Neural cell (in vitro differentiated cells): ENCODE data around the gene ITGB4. TPM values are rescaled to one million over a fixed set of nuclear protein-coding genes. Genes with fewer than 3 reads are reported as not detected.

Experiments used
- H2AFZ ChIP-seq: fragments of 200-600, 300-800 bp; sonication (generic), shearing (Covaris generic); 2 replicates; pipeline ENCODE4 v1.6.0; 2014; ENCODE audit warnings: low read depth, mild to moderate bottlenecking, antibody characterized with exemption, low read length, moderate library complexity
- H3F3A ChIP-seq: fragments of 200-600 bp; shearing (Covaris generic); 2 replicates; pipeline ENCODE4 v1.6.1; 2016; ENCODE audit warnings: mild to moderate bottlenecking, moderate library complexity, mixed read lengths, antibody characterized with exemption, low read length; ENCODE audit not compliant: insufficient read depth, poor library complexity, severe bottlenecking
- H3K27ac ChIP-seq: fragments of 200-600, 300-800 bp; sonication (generic), shearing (Covaris generic); 2 replicates; pipeline ENCODE4 v1.5.1; 2014; ENCODE audit warnings: mild to moderate bottlenecking, low read length, moderate library complexity
- H3K27me3 ChIP-seq: fragments of 300-800, 200-600 bp; sonication (generic), shearing (Covaris generic); 2 replicates; pipeline ENCODE4 v1.6.0; 2014; ENCODE audit warnings: mild to moderate bottlenecking, low read depth, low read length, moderate library complexity; ENCODE audit not compliant: insufficient read depth
- H3K36me3 ChIP-seq: fragments of 300-800, 200-600 bp; sonication (generic), shearing (Covaris generic); 2 replicates; pipeline ENCODE4 v1.5.1; 2014; ENCODE audit warnings: mild to moderate bottlenecking, antibody characterized with exemption, low read length, moderate library complexity; ENCODE audit not compliant: insufficient read depth
- H3K4me2 ChIP-seq: fragments of 300-800, 200-600 bp; sonication (generic), shearing (Covaris generic); 2 replicates; pipeline ENCODE4 v1.6.0; 2014; ENCODE audit warnings: mild to moderate bottlenecking, low read length
- H3K4me3 ChIP-seq: fragments of 300-800, 200-600 bp; sonication (generic), shearing (Covaris generic); 2 replicates; pipeline ENCODE4 v1.5.1; 2014; ENCODE audit warnings: mild to moderate bottlenecking, low read length, moderate library complexity
- H3K79me2 ChIP-seq: fragments of 200-600 bp; shearing (Covaris generic); replicated peaks from 2 replicates; pipeline ENCODE4 v1.6.0; 2014; ENCODE audit warnings: mild to moderate bottlenecking, low read length, moderate library complexity; ENCODE audit not compliant: insufficient read depth
- H3K9ac ChIP-seq: fragments of 300-800, 200-600 bp; sonication (generic), shearing (Covaris generic); 2 replicates; pipeline ENCODE4 v1.6.1; 2016; ENCODE audit warnings: mild to moderate bottlenecking, low read length, mixed read lengths
- H3K9me2 ChIP-seq: fragments of 200-600 bp; shearing (Covaris generic); 2 replicates; pipeline ENCODE4 v1.6.1; 2016; ENCODE audit warnings: mild to moderate bottlenecking, low read length, mixed read lengths; ENCODE audit not compliant: insufficient read depth
- H3K9me3 ChIP-seq: fragments of 200-600, 300-800 bp; sonication (generic), shearing (Covaris generic); 2 replicates; pipeline ENCODE4 v1.6.1; 2016; ENCODE audit warnings: mild to moderate bottlenecking, mixed run types, low read length, moderate library complexity, mixed read lengths
- H4K20me1 ChIP-seq: fragments of 200-600 bp; shearing (Covaris generic); 2 replicates; pipeline ENCODE4 v1.6.1; 2016; ENCODE audit warnings: mild to moderate bottlenecking, mixed run types; ENCODE audit not compliant: insufficient read depth
- CTCF ChIP-seq: fragments of 450-650 bp; IDR thresholded peaks from 2 replicates; pipeline ENCODE4 v1.5.1; 2014; ENCODE audit warnings: antibody characterized with exemption, mild to moderate bottlenecking, moderate library complexity; ENCODE audit not compliant: poor library complexity, severe bottlenecking
- EP300 ChIP-seq: fragments of 450-650 bp; conservative IDR thresholded peaks from 2 replicates; pipeline ENCODE4 v1.6.1; 2014; ENCODE audit warnings: antibody characterized with exemption, mild to moderate bottlenecking, moderate library complexity; ENCODE audit not compliant: poor library complexity, severe bottlenecking
- EZH2 ChIP-seq: fragments of 200-600, 300-800 bp; shearing (Covaris generic), sonication (generic); IDR thresholded peaks from 2 replicates; pipeline ENCODE4 v1.6.1; 2014; ENCODE audit warnings: antibody characterized with exemption, low read length, borderline replicate concordance, mild to moderate bottlenecking; ENCODE audit not compliant: insufficient read depth, poor library complexity, severe bottlenecking
- MXI1 ChIP-seq: fragments of 450-650 bp; conservative IDR thresholded peaks from 2 replicates; pipeline ENCODE4 v1.6.1; 2014; ENCODE audit warnings: antibody characterized with exemption, mild to moderate bottlenecking; ENCODE audit not compliant: poor library complexity, severe bottlenecking
- POLR2AphosphoS5 ChIP-seq: IDR thresholded peaks from 2 replicates; pipeline ENCODE4 v1.6.1; 2012
- RAD21 ChIP-seq: fragments of 450-650 bp; conservative IDR thresholded peaks from 2 replicates; pipeline ENCODE4 v1.6.1; 2014; ENCODE audit warnings: antibody characterized with exemption, mild to moderate bottlenecking, moderate library complexity
- SMC3 ChIP-seq: fragments of 450-650 bp; conservative IDR thresholded peaks from 2 replicates; pipeline ENCODE4 v1.6.1; 2014; ENCODE audit warnings: antibody characterized with exemption, mild to moderate bottlenecking, moderate library complexity; ENCODE audit not compliant: poor library complexity
- TAF1 ChIP-seq: IDR thresholded peaks from 2 replicates; pipeline ENCODE4 v1.6.1; 2012; ENCODE audit warnings: low read depth
- polyA plus RNA-seq: library from polyadenylated mRNA; depleted of rRNA; stranded (reverse); fragments of >200 nt; gene quantifications from 2 replicates; pipeline ENCODE4 v1.2.3, GENCODE V29; 2014
- TF ChIP-seq, protein P1 (sequence below): IDR thresholded peaks from 2 replicates; pipeline ENCODE4 v1.6.1; 2012; ENCODE audit warnings: borderline replicate concordance

The ITGB4 gene
- polyA plus RNA-seq, 1 donor from 2014 or later = not detected

DNA sequence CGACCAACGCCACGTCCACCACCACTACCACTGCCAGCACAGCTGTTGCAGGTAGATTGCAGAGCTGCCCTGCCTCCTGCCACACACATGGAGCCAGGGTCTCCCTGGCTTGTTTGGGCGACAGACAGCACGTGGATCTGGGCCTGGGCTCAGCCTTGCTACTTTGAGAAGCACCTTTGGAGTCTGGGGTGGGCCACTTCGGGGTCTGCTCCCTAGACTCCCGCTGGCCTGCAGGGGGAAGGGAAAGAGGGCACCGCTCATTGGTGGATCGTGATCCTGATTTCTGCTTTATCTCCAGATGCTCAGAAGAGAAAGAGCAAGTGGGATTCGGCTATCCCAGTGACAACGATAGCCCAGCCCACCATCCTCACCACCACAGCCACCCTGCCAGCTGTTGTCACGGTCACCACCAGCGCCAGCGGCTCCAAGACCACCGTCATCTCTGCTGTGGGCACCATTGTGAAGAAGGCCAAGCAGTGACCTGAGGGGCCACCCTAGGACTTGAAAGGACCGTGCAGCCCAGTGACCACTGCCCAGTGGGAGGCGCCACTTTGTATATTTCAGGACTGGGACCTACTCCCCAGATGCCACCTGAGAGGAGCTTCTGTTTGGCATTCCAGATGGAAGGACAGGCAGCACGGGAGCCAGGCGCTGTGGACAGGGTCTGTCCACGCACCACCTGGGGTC lies 15.1 kb upstream of the ITGB4 start:
- no peak overlapping the region for H3K27ac ChIP-seq
- no peak overlapping the region for H2AFZ ChIP-seq
- TF ChIP-seq POLR2AphosphoS5 = no peak
- TF ChIP-seq, protein P1, sequence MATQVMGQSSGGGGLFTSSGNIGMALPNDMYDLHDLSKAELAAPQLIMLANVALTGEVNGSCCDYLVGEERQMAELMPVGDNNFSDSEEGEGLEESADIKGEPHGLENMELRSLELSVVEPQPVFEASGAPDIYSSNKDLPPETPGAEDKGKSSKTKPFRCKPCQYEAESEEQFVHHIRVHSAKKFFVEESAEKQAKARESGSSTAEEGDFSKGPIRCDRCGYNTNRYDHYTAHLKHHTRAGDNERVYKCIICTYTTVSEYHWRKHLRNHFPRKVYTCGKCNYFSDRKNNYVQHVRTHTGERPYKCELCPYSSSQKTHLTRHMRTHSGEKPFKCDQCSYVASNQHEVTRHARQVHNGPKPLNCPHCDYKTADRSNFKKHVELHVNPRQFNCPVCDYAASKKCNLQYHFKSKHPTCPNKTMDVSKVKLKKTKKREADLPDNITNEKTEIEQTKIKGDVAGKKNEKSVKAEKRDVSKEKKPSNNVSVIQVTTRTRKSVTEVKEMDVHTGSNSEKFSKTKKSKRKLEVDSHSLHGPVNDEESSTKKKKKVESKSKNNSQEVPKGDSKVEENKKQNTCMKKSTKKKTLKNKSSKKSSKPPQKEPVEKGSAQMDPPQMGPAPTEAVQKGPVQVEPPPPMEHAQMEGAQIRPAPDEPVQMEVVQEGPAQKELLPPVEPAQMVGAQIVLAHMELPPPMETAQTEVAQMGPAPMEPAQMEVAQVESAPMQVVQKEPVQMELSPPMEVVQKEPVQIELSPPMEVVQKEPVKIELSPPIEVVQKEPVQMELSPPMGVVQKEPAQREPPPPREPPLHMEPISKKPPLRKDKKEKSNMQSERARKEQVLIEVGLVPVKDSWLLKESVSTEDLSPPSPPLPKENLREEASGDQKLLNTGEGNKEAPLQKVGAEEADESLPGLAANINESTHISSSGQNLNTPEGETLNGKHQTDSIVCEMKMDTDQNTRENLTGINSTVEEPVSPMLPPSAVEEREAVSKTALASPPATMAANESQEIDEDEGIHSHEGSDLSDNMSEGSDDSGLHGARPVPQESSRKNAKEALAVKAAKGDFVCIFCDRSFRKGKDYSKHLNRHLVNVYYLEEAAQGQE = no peak
- no peak for TF ChIP-seq SMC3
- no peak for TF ChIP-seq EP300
- H4K20me1 ChIP-seq = no peaks in the 10 kb centered on the region
- H3F3A ChIP-seq = no peaks in the 10 kb centered on the region
- H3K4me3 ChIP-seq = no peak overlapping the region
- H3K27me3 ChIP-seq = no peaks in the 10 kb centered on the region
- H3K79me2 ChIP-seq = no peaks in the 10 kb centered on the region
- peaks cover under 1% of the 10 kb centered on the region for H3K36me3 ChIP-seq
- H3K4me2 ChIP-seq = no peak overlapping the region
- H3K9ac ChIP-seq = no peak overlapping the region
- no peaks in the 10 kb centered on the region for H3K9me3 ChIP-seq
- H3K9me2 ChIP-seq = no peaks in the 10 kb centered on the region

DNA sequence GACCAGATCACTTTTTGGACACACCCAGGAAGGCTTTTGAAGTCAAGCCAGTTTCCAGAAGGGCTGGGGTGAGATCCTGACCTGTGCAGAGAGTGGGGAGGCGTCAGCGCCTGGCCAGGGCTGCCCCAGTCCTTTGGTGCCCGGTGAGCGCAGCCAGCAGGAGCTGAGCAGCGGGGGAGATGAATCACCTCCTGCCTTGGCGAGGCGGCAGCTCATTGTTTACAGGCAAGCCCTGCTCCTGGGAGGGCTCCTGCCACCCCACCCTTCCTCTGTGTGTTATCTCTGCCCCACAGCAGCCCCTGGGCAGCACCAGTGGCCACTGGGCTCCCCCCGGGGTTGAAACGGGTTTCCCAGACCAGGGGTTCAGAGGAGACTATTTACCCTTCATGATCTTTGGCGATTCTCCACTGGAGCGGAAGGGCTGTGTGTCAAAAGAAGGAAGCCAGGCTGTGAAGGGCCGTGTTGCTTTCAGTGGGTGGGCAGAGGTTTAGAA lies 14.1 kb upstream of the ITGB4 start:
- H3K9me3 ChIP-seq = no peaks in the 10 kb centered on the region
- H3K27me3 ChIP-seq = no peaks in the 10 kb centered on the region
- no peaks in the 10 kb centered on the region for H4K20me1 ChIP-seq
- H3F3A ChIP-seq = no peaks in the 10 kb centered on the region
- H3K4me2 ChIP-seq = no peak overlapping the region
- no peak overlapping the region for H3K4me3 ChIP-seq
- no peak for TF ChIP-seq EP300
- no peak for TF ChIP-seq POLR2AphosphoS5
- TF ChIP-seq, protein P1 = no peak
- TF ChIP-seq SMC3 = no peak
- no peak for TF ChIP-seq RAD21
- TF ChIP-seq EZH2 = no peak
- TF ChIP-seq TAF1 = no peak
- TF ChIP-seq CTCF = no peak
- no peak for TF ChIP-seq MXI1
- H3K27ac ChIP-seq = no peak overlapping the region
- no peak overlapping the region for H2AFZ ChIP-seq
- no peaks in the 10 kb centered on the region for H3K36me3 ChIP-seq
- H3K9me2 ChIP-seq = no peaks in the 10 kb centered on the region
- H3K79me2 ChIP-seq = no peaks in the 10 kb centered on the region
- H3K9ac ChIP-seq = no peak overlapping the region
